Retinal pigment epithelial cell (primary cell): ENCODE results near the gene FGF8.

Experiments
- DNase-seq: peaks from one replicate; pipeline ENCODE4 v3.0.0-alpha.2; 2010; ENCODE audit warnings: low read depth
- H3K4me3 ChIP-seq: 2 replicates; pipeline ENCODE4 v1.5.1; 2011; ENCODE audit warnings: mild to moderate bottlenecking, low read length, control low read depth, moderate library complexity
- CTCF ChIP-seq: conservative IDR thresholded peaks from 2 replicates; pipeline ENCODE4 v1.5.1; 2011; ENCODE audit warnings: low read depth, low read length, control low read depth, inconsistent platforms

The FGF8 gene

GRCh38 chr10:101766753-101767599, 8.9 kb downstream of the FGF8 start:
- H3K4me3 ChIP-seq, result no peak overlapping the region
- DNase-seq, result no peak
- no peak for TF ChIP-seq CTCF

- no peak for TF ChIP-seq CTCF
- no peak for DNase-seq
- H3K4me3 ChIP-seq, result no peak overlapping the region
Observed at GRCh38 chr10:101766306-101766705, 9.6 kb downstream of the FGF8 start.

GRCh38 chr10:101763141-101763846, 12.6 kb downstream of the FGF8 start:
- DNase-seq, result no peak
- H3K4me3 ChIP-seq, result no peak overlapping the region
- TF ChIP-seq CTCF, result no peak

- TF ChIP-seq CTCF, result no peak
- no peak for DNase-seq
- no peak overlapping the region for H3K4me3 ChIP-seq
Observed at GRCh38 chr10:101762736-101763135, 13.2 kb downstream of the FGF8 start.

- no peak for TF ChIP-seq CTCF
- H3K4me3 ChIP-seq, result no peak overlapping the region
- DNase-seq, result no peak
Observed at GRCh38 chr10:101761226-101761625, 14.7 kb downstream of the FGF8 start.

- no peak overlapping the region for H3K4me3 ChIP-seq
- DNase-seq, result no peak
- no peak for TF ChIP-seq CTCF
Observed at GRCh38 chr10:101760510-101760909, 15.4 kb downstream of the FGF8 start.
